HG03460 (cell line): ENCODE data around the gene GRM7.

Experiments used
- ATAC-seq: cut with Tn5 transposase; IDR thresholded peaks from one replicate; pipeline ENCODE4 v1.9.1; 2021; ENCODE audit not compliant: unreplicated experiment

GRM7 gene

GRCh38 chr3:7469866-7470265 lies 609.0 kb downstream of the GRM7 start:
- no peak for ATAC-seq

- no peak for ATAC-seq
These were observed 623.7 kb downstream of the GRM7 start for GRCh38 chr3:7484636-7485035.

GRCh38 chr3:7487763-7488162 lies 626.8 kb downstream of the GRM7 start:
- ATAC-seq, result no peak

GRCh38 chr3:7489417-7489816 lies 628.5 kb downstream of the GRM7 start:
- no peak for ATAC-seq

GRCh38 chr3:7498715-7499114 lies 637.8 kb downstream of the GRM7 start:
- ATAC-seq, result no peak

- no peak for ATAC-seq
These were observed 642.5 kb downstream of the GRM7 start for GRCh38 chr3:7503431-7503830.

GRCh38 chr3:7504886-7505775 lies 644.2 kb downstream of the GRM7 start:
- no peak for ATAC-seq

- ATAC-seq, result no peak
These were observed 645.8 kb downstream of the GRM7 start for GRCh38 chr3:7506606-7507180.

GRCh38 chr3:7508821-7509220 lies 647.9 kb downstream of the GRM7 start:
- no peak for ATAC-seq

GRCh38 chr3:7512048-7512447 lies 651.1 kb downstream of the GRM7 start:
- no peak for ATAC-seq

GRCh38 chr3:7518026-7518425 lies 657.1 kb downstream of the GRM7 start:
- no peak for ATAC-seq

GRCh38 chr3:7518456-7518855 lies 657.5 kb downstream of the GRM7 start:
- ATAC-seq, result no peak

- no peak for ATAC-seq
These were observed 659.1 kb downstream of the GRM7 start for GRCh38 chr3:7520059-7520458.

- ATAC-seq, result no peak
These were observed 659.7 kb downstream of the GRM7 start for GRCh38 chr3:7520593-7520992.

- no peak for ATAC-seq
These were observed 675.6 kb downstream of the GRM7 start for GRCh38 chr3:7536510-7536909.

GRCh38 chr3:7536921-7537320 lies 676.0 kb downstream of the GRM7 start:
- ATAC-seq, result no peak

- ATAC-seq, result no peak
These were observed 682.5 kb downstream of the GRM7 start for GRCh38 chr3:7543294-7543880.

GRCh38 chr3:7545334-7545733 lies 684.4 kb downstream of the GRM7 start:
- ATAC-seq, result no peak

- no peak for ATAC-seq
These were observed 685.3 kb downstream of the GRM7 start for GRCh38 chr3:7546253-7546652.

- no peak for ATAC-seq
These were observed 686.9 kb downstream of the GRM7 start for GRCh38 chr3:7547826-7548225.

GRCh38 chr3:7562892-7563291 lies 702.0 kb downstream of the GRM7 start:
- no peak for ATAC-seq

- ATAC-seq, result no peak
These were observed 704.7 kb downstream of the GRM7 start for GRCh38 chr3:7565574-7565973.
